ENCODE results near the gene NOVA1. TPM values are rescaled to one million over a fixed set of nuclear protein-coding genes. Genes with fewer than 3 reads are reported as not detected.

Gene NOVA1
- total RNA-seq, 1 experiment from 2014 or later: 11.6 TPM

- Mint-ChIP-seq H3K9me3 (no peaks in the 10 kb centered on the region), H3K27me3 (ENCODE audit: low read depth) (no peaks in the 10 kb centered on the region), H3K27ac (no peak overlapping the region), H3K4me1 (peaks cover 5% of the 10 kb centered on the region; the same call in 1 of the 2 replicates), H3K36me3 (no peaks in the 10 kb centered on the region), H3K4me3 (no peak overlapping the region)
- DNase-seq (ENCODE audit: low spot score) (no peak), ATAC-seq (no peak)
- ChIA-PET POLR2A (no interaction called here), CTCF (no interaction called here)
- TF ChIP-seq NFATC4 (CRISPR knock-in tag; IDR thresholded peaks at IDR 0.05): no peak
- no peak for TF ChIP-seq FOXP1 (CRISPR knock-in tag; IDR thresholded peaks at IDR 0.05; ENCODE audit: borderline replicate concordance)
- no peak for TF ChIP-seq USF2 (CRISPR knock-in tag; IDR thresholded peaks at IDR 0.05)
- TF ChIP-seq SMAD4 (CRISPR knock-in tag; IDR thresholded peaks at IDR 0.05): no peak
- TF ChIP-seq ZBTB21 (CRISPR knock-in tag; IDR thresholded peaks at IDR 0.05; ENCODE audit: borderline replicate concordance): no peak
- no peak for TF ChIP-seq STAT6 (CRISPR knock-in tag; conservative IDR thresholded peaks at IDR 0.05; ENCODE audit: low read depth)
- no peak for TF ChIP-seq NFE2L1 (CRISPR knock-in tag; IDR thresholded peaks at IDR 0.05)
- no peak for TF ChIP-seq ATF3 (CRISPR knock-in tag; conservative IDR thresholded peaks at IDR 0.05)
- no peak for TF ChIP-seq NR3C1 (CRISPR knock-in tag; conservative IDR thresholded peaks at IDR 0.05; ENCODE audit: low read depth)
- TF ChIP-seq MXD4 (CRISPR knock-in tag; IDR thresholded peaks at IDR 0.05; ENCODE audit: borderline replicate concordance): no peak
- no peak for TF ChIP-seq GRHL2 (CRISPR knock-in tag; IDR thresholded peaks at IDR 0.05; ENCODE audit: insufficient replicate concordance, severe bottlenecking)
- no peak for TF ChIP-seq ZNF425 (CRISPR knock-in tag; conservative IDR thresholded peaks at IDR 0.05)
- TF ChIP-seq ZNF396 (CRISPR knock-in tag; IDR thresholded peaks at IDR 0.05; ENCODE audit: borderline replicate concordance): no peak
- no peak for TF ChIP-seq ZNF232 (CRISPR knock-in tag; IDR thresholded peaks at IDR 0.05)
- TF ChIP-seq CREM (CRISPR knock-in tag; IDR thresholded peaks at IDR 0.05): no peak
- TF ChIP-seq IRF2 (CRISPR knock-in tag; IDR thresholded peaks at IDR 0.05; ENCODE audit: borderline replicate concordance, low read depth): no peak
These were observed 154.2 kb downstream of the NOVA1 start for GRCh38 chr14:26443654-26444053.

GRCh38 chr14:26429205-26429604, 168.6 kb downstream of the NOVA1 start:
- POLR2A ChIA-PET: no interaction called here
- DNase-seq (ENCODE audit: low spot score) (no peak), ATAC-seq (no peak)
- Mint-ChIP-seq H3K4me3 (no peak overlapping the region), H3K36me3 (no peaks in the 10 kb centered on the region), H3K9me3 (peaks cover 5% of the 10 kb centered on the region), H3K4me1 (peaks cover 10% of the 10 kb centered on the region), H3K27ac (no peak overlapping the region), H3K27me3 (ENCODE audit: low read depth) (no peaks in the 10 kb centered on the region)
- CTCF ChIA-PET: no interaction called here
- TF ChIP-seq STAT6 (CRISPR knock-in tag; conservative IDR thresholded peaks at IDR 0.05; ENCODE audit: low read depth) (no peak), TEAD4 (CRISPR knock-in tag; IDR thresholded peaks at IDR 0.05) (no peak), ARID4B (CRISPR knock-in tag; IDR thresholded peaks at IDR 0.05; ENCODE audit: borderline replicate concordance) (no peak), USF2 (CRISPR knock-in tag; IDR thresholded peaks at IDR 0.05) (no peak), ZMAT4 (CRISPR knock-in tag; IDR thresholded peaks at IDR 0.05) (no peak), USF1 (CRISPR knock-in tag; IDR thresholded peaks at IDR 0.05) (no peak)

Measured in WTC11 (cell line).